Mesenchymal stem cell (in vitro differentiated cells and primary cell): ENCODE results near the gene TRPV2. TPM values are rescaled to one million over a fixed set of nuclear protein-coding genes. Genes with fewer than 3 reads are reported as not detected.

Experiments used
- DNase-seq: peaks from one replicate; pipeline ENCODE4 v3.0.0-alpha.2; 2013
- H2AFZ ChIP-seq: one replicate; pipeline ENCODE4 v1.6.1; 2013; ENCODE audit warnings: low read depth, mild to moderate bottlenecking, control low read depth, inconsistent platforms, low read length, moderate library complexity
- H2AK5ac ChIP-seq: 2 replicates; pipeline ENCODE4 v1.6.1; 2013; ENCODE audit warnings: low read length, moderate library complexity, mild to moderate bottlenecking, inconsistent platforms; ENCODE audit not compliant: severe bottlenecking
- H2BK120ac ChIP-seq: one replicate; pipeline ENCODE4 v1.6.1; 2013; ENCODE audit warnings: low read depth, mild to moderate bottlenecking, inconsistent platforms, low read length, moderate library complexity
- H2BK12ac ChIP-seq, 2 experiments: one replicate each; pipeline ENCODE4 v1.6.1; 2013; ENCODE audit warnings: inconsistent platforms in 2 of 2, low read length in 2 of 2, mild to moderate bottlenecking in 2 of 2, moderate library complexity in 2 of 2, control low read depth in 1 of 2
- H2BK15ac ChIP-seq: one replicate; pipeline ENCODE4 v1.6.1; 2013; ENCODE audit warnings: mild to moderate bottlenecking, low read depth, inconsistent platforms; ENCODE audit not compliant: poor library complexity, severe bottlenecking
- H2BK5ac ChIP-seq: 2 replicates; pipeline ENCODE4 v1.6.1; 2013; ENCODE audit warnings: low read depth, mild to moderate bottlenecking, low read length, control low read depth, inconsistent platforms; ENCODE audit not compliant: poor library complexity, severe bottlenecking
- H3K14ac ChIP-seq, 2 experiments: one replicate each; pipeline ENCODE4 v1.6.1; 2013; ENCODE audit warnings: inconsistent platforms in 2 of 2, low read length in 2 of 2, control low read depth in 1 of 2, mild to moderate bottlenecking in 1 of 2, moderate library complexity in 1 of 2
- H3K18ac ChIP-seq, 2 experiments: one replicate each; pipeline ENCODE4 v1.6.1; 2013; ENCODE audit warnings: inconsistent platforms in 2 of 2, low read length in 2 of 2, control low read depth in 1 of 2, low read depth in 1 of 2, mild to moderate bottlenecking in 1 of 2
- H3K23ac ChIP-seq, 2 experiments: one replicate each; pipeline ENCODE4 v1.6.1; 2013; ENCODE audit warnings: inconsistent platforms in 2 of 2, low read length in 2 of 2, mild to moderate bottlenecking in 2 of 2, moderate library complexity in 2 of 2, control low read depth in 1 of 2
- H3K27ac ChIP-seq: 2 replicates; pipeline ENCODE4 v1.5.1; 2013; ENCODE audit warnings: mild to moderate bottlenecking, moderate library complexity, low read length, control low read depth, inconsistent platforms; ENCODE audit not compliant: poor library complexity, severe bottlenecking
- H3K27me3 ChIP-seq, 2 experiments: 2 replicates each; pipeline versions ENCODE4 v1.6.1 to v1.7.0; 2013; ENCODE audit warnings: low read length in 2 of 2, mild to moderate bottlenecking in 2 of 2, moderate library complexity in 2 of 2, control low read depth in 1 of 2, inconsistent platforms in 1 of 2; ENCODE audit not compliant: control insufficient read depth in 1 of 2, insufficient read depth in 1 of 2
- H3K36me3 ChIP-seq, 2 experiments: 2 replicates each; pipeline versions ENCODE4 v1.6.1 to v1.7.0; 2013; ENCODE audit warnings: low read length in 2 of 2, control low read depth in 1 of 2, inconsistent platforms in 1 of 2, low read depth in 1 of 2, mild to moderate bottlenecking in 1 of 2; ENCODE audit not compliant: insufficient read depth in 2 of 2, control insufficient read depth in 1 of 2
- H3K4ac ChIP-seq, 2 experiments: one replicate each; pipeline ENCODE4 v1.6.1; 2013; ENCODE audit warnings: inconsistent platforms in 2 of 2, low read length in 2 of 2, mild to moderate bottlenecking in 2 of 2, moderate library complexity in 2 of 2, control low read depth in 1 of 2, low read depth in 1 of 2
- H3K4me1 ChIP-seq: 2 replicates; pipeline ENCODE4 v1.6.1; 2013; ENCODE audit warnings: low read depth, low read length, control low read depth; ENCODE audit not compliant: control insufficient read depth, insufficient read depth
- H3K4me2 ChIP-seq: 2 replicates; pipeline ENCODE4 v1.6.1; 2013; ENCODE audit warnings: low read length, mild to moderate bottlenecking, inconsistent platforms; ENCODE audit not compliant: poor library complexity, severe bottlenecking
- H3K4me3 ChIP-seq, 2 experiments: 2 replicates each; pipeline versions ENCODE4 v1.5.1 to v1.7.0; 2013; ENCODE audit warnings: low read length in 2 of 2, mild to moderate bottlenecking in 2 of 2, control low read depth in 1 of 2, low read depth in 1 of 2; ENCODE audit not compliant: insufficient read depth in 1 of 2
- H3K79me1 ChIP-seq: replicated peaks from 2 replicates; pipeline ENCODE4 v1.6.1; 2013; ENCODE audit warnings: mild to moderate bottlenecking, control low read depth, low read length, inconsistent platforms; ENCODE audit not compliant: poor library complexity, severe bottlenecking
- H3K9ac ChIP-seq: 2 replicates; pipeline ENCODE4 v1.7.0; 2013; ENCODE audit warnings: mild to moderate bottlenecking, low read length, moderate library complexity
- H3K9me3 ChIP-seq: 2 replicates; pipeline ENCODE4 v1.7.0; 2013; ENCODE audit warnings: mild to moderate bottlenecking, low read length; ENCODE audit not compliant: control insufficient read depth
- H4K8ac ChIP-seq: one replicate; pipeline ENCODE4 v1.6.1; 2013; ENCODE audit warnings: inconsistent platforms, mild to moderate bottlenecking, low read length, moderate library complexity
- H4K91ac ChIP-seq: one replicate; pipeline ENCODE4 v1.6.1; 2013; ENCODE audit warnings: mild to moderate bottlenecking, low read length, inconsistent platforms
- WGBS: methylation state at CpG from one replicate; pipeline ENCODE4 v1.1.7; 2013; ENCODE audit warnings: mixed read lengths; 5-methylcytosine and 5-hydroxymethylcytosine counted together
- small RNA-seq: library from polyadenylated mRNA; stranded (forward); fragments of <200 nt; extraction: miRNeasy Mini kit (QIAGEN cat#:217004); gene quantifications from one replicate; pipeline ENCODE3, GENCODE V24; 2013; ENCODE audit warnings: low read depth

Gene TRPV2

DNA sequence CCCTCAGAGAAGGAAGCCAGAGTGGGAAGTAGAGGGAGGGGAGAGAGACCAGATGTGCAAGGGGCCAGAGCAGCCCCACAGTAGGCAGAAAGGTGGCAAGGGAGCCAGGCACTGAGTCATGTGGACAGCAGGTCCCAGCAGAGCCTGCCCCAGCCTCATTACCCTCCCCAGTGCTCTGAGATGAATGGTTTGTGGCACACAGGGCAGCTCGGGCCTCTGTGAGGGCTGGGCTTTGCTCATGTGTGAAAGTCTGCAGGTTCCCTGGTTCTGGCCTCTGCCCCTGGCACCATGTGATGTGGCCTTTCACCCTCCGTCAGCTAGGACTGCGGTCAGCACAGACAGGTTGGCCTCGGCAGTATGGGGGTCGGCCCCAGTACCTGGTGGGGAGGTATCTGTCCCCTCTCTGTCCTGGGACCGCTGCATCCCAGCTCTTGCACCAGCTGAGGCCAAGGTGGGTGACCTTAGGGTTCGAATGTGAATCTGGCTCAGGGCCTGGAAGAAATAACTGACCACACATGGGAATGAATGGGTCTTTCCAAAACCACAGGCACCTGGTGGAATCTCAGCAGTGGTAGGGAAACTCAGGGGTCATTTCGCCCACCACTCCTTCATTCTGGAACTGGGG, 67.8 kb downstream of the TRPV2 start:
- H3K14ac ChIP-seq = no peak overlapping the region
- peaks cover 11% of the 10 kb centered on the region for H3K4me1 ChIP-seq
- H2AFZ ChIP-seq = no peak overlapping the region
- no peak overlapping the region for H2AK5ac ChIP-seq
- no peak overlapping the region for H2BK5ac ChIP-seq
- no peak for DNase-seq
- H2BK12ac ChIP-seq = no peak overlapping the region
- no peaks in the 10 kb centered on the region for H3K79me1 ChIP-seq
- no peak overlapping the region for H2BK15ac ChIP-seq
- H3K27ac ChIP-seq = no peak overlapping the region
- peaks cover 0 to under 1% of the 10 kb centered on the region in 2 experiments for H3K27me3 ChIP-seq
- no peaks in the 10 kb centered on the region for H3K9me3 ChIP-seq
- H3K18ac ChIP-seq = no peak overlapping the region
- H3K23ac ChIP-seq = no peak overlapping the region
- H3K9ac ChIP-seq = no peak overlapping the region
- no peak overlapping the region for H4K8ac ChIP-seq
- no peak overlapping the region for H3K4ac ChIP-seq
- no peak overlapping the region for H3K4me2 ChIP-seq
- H2BK120ac ChIP-seq = no peak overlapping the region
- 92% methylated on average over 8 of the region's 8 CpGs for WGBS
- no peaks in the 10 kb centered on the region for H3K36me3 ChIP-seq
- H4K91ac ChIP-seq = no peak overlapping the region
- H3K4me3 ChIP-seq = no peak overlapping the region

DNA sequence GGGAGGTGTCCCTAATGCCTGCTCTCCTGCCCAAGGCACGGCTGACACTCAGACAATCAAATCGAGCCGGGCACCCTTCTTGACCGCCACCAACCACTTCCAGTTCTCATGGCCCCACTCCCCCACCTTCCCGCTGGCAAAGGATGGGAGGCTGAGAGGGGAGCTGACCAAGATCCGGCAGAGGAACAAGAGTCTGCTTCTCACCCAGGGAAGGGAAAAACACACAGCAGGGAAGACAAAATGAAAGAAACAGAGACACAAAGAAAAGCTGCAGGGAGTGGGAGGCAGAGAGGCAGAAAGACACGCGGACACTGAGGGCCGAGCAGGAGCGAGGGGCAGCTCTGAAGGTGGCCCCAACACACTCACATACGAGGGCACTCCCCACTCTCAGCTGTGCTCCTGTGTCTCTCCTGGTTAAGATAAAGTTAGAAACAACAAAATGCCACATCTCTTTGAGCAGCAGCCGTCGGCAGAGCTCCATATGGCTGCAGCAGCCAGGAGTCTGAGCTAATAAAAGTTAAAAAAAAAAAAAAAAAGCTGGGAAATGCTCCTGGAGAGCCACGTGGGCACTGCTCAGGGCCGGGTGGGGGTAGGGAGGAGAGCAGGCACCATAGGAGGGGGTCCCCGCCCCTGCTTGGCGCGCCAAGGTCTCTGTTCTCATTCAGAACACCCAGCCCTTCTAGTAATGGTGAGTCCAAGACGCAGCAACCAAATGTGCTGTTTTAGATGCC, 69.2 kb downstream of the TRPV2 start:
- no peak overlapping the region for H2BK15ac ChIP-seq
- 61% methylated on average over 14 of the region's 19 CpGs for WGBS
- H3K79me1 ChIP-seq = no peaks in the 10 kb centered on the region
- peak overlapping the region in 1 of 2 experiments; percentile 48 for H2BK12ac ChIP-seq
- no peaks in the 10 kb centered on the region for H3K36me3 ChIP-seq
- H3K4me3 ChIP-seq = peak overlapping the region in 1 of 2 experiments; percentile 62
- no peak overlapping the region for H3K4me2 ChIP-seq
- H2BK120ac ChIP-seq = no peak overlapping the region
- no peak overlapping the region for H2AFZ ChIP-seq
- no peak for DNase-seq
- peak overlapping the region in 1 of 2 experiments; percentile 2 for H3K18ac ChIP-seq
- H3K9ac ChIP-seq = peak overlapping the region; percentile 77
- no peak overlapping the region for H2AK5ac ChIP-seq
- peaks cover 6 to 16% of the 10 kb centered on the region in 2 experiments for H3K27me3 ChIP-seq
- no peak overlapping the region for H3K23ac ChIP-seq
- no peak overlapping the region for H3K27ac ChIP-seq
- H3K4ac ChIP-seq = peak overlapping the region in 1 of 2 experiments; percentile 9
- H3K4me1 ChIP-seq = peaks cover 11% of the 10 kb centered on the region
- no peak overlapping the region for H3K14ac ChIP-seq
- no peak overlapping the region for H2BK5ac ChIP-seq
- no peak overlapping the region for H4K8ac ChIP-seq
- peak overlapping the region; percentile 52 for H4K91ac ChIP-seq
- no peaks in the 10 kb centered on the region for H3K9me3 ChIP-seq

Small RNA genes lying within 50 kb of the gene (small RNA-seq; reads per million reads assigned to genes)
- gene SNORD49A (not detected), gene SNORD65 (not detected)
